NCI-H510A treated with DMSO at 0.1 percent for 48 hours (cell line): ENCODE results near the gene MGAT4B.
A peak's percentile ranks its signal among the peaks of the same experiment; 100 is the strongest.

ENCODE experiments used
- DNase-seq: peaks from one replicate; lab custom pipeline; 2025; lab: John Stamatoyannopoulos, UW

Gene MGAT4B

DNA sequence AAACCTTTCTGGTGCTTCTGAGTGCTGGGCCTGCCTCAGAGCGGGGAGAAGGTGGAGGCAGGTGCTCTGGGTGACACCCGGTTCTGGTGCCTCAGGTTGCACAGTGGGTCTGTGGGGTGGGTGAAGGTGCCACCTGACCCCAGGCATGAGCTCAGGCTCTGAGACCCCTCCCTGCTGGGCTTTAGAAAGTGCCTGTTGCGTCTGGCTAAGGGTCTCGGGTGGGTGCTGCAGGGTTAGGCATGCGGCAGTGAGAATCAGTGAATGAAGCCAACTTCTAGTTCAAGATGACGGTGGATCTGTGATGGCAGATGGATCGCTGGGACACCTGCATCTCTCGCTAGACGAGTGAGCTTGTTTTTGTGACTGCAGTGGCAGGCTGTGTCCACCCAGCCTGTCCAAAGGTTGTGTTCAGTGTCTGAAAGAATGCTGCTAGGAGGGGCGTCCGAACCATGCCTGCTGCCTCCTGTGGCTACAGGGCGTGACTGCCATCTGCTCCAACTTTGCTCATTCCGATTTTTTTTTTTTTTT lies 19.1 kb upstream of the MGAT4B start:
- DNase-seq: no peak

DNA sequence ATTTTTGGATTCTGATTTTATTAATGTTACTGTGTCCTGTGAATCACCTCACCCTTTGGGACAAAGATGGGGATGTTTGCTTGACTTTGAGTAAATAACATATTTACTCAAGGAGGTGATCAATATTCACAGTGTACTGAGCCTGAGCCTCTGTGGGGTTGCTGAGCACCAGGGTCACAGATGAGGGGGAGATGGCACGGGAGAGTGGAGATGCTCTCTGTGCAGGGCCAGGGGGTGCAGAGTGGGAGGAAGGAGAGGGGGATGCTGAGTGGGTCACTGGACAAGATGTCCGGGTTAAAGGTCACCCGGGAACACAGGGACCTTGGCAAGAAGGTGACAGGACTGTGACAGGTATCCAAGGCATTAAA lies 18.1 kb upstream of the MGAT4B start:
- no peak for DNase-seq

DNA sequence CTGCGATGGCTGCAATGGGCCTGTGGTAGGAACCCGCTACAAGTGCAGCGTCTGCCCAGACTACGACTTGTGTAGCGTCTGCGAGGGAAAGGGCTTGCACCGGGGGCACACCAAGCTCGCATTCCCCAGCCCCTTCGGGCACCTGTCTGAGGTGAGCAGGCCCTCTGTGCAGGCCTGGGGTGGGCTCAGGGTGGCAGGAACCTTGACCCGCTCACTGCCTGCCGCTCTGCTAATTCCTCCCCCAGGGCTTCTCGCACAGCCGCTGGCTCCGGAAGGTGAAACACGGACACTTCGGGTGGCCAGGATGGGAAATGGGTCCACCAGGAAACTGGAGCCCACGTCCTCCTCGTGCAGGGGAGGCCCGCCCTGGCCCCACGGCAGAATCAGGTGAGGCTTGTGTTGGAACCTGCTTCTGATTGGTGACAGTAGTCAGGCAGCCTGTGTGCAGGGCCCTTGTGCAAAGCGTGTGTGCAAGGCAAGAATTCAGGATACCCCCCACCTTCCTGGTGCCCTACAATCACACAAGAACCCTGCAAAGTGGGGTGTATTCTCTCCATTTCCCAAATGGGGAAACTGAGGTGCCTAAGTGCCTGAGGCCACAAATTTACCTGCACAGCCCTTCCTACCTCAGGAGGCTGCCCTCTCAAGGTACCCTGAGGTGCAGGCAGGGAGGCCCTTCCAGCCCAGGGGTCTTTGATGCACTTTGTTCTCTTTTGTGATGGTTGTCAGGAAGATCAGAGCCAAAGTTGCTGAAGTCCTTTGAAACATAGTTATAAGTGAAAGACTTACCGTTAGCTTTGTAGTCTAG lies 17.5 kb upstream of the MGAT4B start:
- no peak for DNase-seq

DNA sequence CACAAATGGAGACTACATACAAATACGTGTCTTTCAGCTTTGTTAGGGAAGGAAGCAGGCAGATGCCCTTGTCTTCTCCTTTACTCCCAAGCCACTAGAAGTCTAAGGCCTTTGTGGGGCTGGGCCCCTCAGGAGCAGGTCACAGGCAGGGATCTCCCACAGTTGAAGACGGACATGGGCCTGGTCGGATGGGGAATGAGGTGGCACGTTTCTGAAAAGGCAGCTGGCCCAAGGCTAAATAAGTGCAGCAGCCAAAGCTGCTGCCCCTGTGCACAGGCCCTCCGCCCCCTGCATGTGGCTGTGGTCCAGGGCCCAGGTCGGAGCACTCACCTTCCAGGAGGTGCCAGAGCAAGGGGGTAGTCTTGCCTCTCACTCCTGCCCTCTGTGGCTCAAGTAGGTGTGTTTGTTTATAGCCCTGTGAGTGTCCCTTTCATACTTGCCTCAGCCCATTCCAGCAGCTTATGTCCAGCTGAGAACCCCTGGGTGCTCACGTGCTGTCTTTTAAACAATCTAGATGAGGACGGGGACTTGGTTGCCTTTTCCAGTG lies 15.9 kb upstream of the MGAT4B start:
- no peak for DNase-seq

DNA sequence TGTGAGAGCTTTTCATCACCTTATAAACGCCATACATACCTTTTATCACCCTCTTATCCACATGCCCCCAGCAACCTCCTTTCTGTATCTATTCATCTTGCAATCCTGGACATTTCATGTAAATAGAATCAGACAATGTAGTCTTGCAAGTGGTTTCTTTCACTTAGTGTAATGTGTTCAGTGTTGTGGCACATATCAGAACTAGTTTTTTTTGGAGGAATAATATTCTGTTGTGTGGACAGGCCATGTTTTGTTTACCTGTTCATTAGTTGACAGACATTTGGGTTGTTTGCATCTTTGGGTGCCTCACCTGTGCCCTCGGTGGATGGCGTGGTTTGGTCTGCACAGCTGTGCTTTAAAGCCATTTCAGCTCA lies 15.4 kb upstream of the MGAT4B start:
- no peak for DNase-seq

DNA sequence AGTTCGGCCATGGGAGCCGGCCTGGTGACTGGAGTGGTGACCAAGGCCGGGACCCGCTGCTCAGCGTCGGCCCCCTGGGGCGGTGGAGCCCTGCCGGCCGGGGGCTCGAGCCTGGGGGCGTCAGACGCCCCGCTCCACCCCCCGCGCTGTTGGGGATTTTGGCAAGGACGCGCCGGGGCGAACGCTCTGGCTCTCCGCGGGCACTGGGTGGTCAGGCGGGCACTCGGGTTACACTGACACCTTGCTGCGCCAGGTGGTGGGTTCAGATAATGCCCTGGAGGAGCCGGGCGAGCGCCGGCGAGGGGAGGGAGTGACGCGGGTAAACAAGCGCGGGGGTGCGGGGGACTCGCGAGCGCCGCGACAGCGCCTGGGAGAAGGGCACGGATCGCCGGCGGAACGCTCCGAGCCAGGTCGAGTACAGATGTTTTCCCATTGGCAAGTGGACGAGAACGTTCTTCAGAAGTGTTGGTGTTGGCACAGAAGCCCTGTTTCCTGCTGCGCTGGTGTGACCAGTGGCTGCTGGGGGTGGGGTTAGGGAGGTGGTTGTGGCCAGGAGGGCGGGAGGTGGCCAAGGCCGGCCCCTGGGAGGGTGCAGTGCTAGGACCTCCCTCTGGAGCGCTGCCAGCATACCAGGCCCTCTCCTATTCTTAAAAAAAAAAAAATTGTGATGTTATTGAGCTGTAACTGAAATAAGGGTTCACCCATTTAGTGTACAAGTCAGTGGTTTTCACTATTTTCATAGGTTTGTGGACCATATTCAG lies 14.8 kb upstream of the MGAT4B start:
- peak; percentile 60 for DNase-seq

DNA sequence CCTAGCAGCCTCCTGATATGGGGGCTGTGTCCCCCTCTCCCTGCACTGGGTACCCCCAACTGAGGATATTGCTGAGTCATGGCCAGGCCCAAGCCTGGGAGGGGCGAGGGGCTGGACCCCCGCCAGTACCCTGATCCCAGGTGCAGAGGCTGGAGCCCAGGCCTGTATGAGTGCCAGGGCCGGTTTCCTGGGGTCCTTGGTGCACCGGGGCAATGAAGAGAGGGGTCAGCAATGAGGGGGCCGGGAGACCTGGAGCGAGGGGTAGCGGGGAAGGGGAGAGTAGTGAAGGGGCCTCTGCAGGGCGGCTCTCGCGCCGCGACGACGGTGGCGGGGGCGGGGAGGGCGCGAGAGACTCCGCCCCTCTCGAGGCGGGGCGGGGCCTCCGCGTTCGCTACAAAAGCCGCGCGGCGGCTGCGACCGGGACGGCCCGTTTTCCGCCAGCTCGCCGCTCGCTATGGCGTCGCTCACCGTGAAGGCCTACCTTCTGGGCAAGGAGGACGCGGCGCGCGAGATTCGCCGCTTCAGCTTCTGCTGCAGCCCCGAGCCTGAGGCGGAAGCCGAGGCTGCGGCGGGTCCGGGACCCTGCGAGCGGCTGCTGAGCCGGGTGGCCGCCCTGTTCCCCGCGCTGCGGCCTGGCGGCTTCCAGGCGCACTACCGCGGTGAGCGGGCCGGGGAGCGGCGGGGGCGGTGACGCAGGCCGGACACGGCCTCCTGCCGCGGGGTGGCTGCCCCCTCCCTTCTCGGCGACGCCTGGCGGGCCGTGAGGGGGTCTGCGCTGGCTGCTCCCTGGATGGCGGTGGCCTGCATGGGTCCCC lies 14.0 kb upstream of the MGAT4B start, which contains the start of gene SQSTM1:
Gene SQSTM1, plus strand, starts transcription at position 423 of the 815 bp plus-strand sequence. Its CDS starts 32 bp downstream, at position 455.
- peak; percentile 31 for DNase-seq

DNA sequence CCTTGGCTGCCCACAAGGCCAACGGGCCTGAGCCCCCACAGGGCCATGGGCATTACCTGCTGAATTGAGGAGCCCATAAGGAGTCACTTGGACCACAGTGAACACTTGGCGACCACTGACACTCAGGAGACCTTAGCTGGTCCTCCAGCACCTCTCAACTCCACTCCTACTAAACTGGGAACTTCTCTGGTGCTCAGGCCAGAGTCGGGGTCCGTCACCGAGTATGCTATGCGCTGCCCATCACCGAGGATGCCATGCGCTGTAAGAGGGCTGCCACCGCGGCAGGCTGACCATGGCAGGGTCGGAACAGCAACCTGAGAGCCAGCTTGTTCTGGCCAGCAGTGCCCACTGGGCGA lies 13.4 kb upstream of the MGAT4B start:
- no peak for DNase-seq

DNA sequence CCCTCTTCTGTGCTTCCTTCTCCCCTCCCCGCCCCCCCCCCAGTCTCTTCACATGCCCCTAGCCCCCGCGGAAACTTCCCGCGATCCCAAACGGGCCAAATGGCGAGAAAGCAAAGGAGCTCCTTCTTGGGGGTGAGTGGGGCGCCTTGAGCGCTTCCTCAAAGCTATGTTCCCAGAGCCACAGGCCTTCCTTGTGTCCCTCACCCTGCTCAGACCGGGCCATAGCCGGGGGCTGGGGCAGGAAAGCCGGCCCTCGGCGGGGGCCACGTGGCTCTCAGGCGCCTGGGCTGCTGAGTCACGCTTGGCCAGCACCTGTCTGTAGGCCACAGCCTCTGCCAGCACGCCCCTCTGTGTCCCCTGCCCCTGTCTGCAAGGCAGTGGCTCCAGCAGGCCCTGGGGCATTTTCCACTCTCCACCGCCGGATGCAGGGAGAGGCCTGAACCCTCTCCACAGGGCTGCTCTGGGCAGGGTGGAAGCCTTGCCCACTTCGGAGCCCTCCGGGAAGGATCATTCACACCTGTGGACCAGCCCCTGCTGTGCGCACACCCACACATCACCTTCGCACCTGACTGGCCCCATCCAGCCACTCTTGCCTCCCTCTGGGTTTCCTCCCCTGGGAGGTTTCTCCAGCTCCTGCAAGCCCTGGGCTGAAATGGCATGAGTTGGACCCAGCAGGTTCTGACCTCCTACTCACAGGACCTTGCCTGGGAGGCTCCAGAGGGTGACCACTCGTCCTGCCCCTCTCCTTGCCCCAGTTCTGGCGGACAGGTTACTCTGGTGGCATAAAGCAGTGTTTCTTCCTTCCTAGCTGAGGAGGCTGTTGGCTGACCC lies 12.8 kb upstream of the MGAT4B start:
- peak; percentile 44 for DNase-seq

DNA sequence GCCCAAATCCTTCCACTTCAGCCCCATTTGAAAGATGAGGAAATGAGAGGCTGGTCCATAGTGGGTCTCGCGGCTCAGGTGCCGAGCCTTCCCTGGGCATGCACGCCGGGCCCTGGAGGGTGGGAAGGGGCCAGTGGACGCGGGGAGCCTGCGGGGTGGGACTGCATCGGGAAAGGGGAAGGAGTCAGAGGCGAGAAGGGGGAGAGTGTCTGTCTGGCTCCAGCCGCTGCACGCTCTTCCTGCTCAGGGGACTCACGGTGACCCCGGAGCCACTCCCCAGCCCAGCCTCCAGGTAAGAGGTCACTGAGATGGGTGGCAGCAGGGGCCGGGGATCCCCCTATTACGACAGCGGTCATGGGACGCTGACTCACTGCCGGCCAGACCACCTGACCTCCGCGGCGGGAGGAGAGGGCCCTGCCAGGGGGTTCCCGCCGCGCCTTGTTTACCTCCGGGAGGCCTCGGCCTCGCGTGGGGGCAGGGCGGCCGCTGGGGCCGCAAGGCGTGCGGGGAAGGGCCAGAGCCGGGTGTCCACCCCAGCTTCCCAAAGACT lies 12.2 kb upstream of the MGAT4B start:
- DNase-seq: peak; percentile 29

DNA sequence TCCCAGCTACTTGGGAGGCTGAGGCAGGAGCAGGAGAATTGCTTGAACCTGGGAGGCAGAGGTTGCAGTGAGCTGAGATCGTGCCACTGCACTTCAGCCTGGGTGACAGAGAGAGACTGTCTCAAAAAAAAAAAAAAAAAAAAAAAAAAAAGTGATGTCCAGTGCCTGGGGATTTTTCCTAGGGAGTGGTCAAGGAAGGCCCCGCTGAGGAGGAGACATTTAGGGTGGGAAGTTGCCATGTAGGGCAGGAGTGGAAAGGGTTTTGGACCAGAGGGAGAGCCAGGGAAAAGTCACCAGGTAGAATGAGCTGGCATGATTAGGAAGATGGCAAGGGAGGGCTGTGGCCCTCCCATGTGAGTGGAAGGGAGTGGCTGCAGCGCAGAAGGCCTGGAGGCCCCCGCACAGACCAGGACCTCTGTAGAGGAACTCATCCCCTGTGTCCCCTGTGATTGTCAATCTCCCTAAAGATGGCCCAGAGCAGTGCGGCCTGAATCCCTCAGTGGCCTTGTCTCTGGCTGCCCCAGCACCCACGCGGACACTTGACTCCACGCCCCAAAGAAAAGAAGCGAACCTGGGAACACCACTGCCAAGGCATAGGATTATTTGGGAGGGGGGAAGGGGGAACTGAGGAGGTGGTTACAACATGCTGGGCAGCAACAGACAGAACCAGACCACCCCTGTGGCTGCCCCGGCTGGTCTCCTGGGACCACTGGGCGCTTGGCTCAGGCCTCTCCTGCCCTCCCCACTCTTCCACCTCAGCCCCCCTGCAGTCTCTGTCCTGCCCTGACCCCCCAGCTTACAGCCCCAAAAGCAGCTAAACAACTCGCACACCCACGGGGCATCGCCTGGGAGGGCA lies 11.5 kb upstream of the MGAT4B start:
- DNase-seq: no peak

DNA sequence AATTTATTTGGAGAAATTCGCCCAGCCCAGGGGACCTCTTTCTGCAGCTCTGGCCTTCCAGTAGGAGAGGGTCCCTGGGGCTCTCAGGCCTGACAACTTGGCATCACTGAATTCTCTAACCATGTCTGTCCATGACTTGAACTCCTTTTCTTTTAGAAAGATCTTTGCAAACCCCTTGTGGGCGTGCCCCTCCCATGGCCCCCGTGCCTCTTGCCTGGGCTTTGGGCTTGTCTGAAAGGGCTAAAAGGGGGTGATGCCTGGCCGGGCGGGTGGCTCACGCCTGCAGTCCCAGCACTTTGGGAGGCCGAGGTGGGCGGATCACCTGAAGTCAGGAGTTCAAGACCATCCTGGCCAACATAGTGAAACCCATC lies 10.8 kb upstream of the MGAT4B start:
- DNase-seq: no peak

DNA sequence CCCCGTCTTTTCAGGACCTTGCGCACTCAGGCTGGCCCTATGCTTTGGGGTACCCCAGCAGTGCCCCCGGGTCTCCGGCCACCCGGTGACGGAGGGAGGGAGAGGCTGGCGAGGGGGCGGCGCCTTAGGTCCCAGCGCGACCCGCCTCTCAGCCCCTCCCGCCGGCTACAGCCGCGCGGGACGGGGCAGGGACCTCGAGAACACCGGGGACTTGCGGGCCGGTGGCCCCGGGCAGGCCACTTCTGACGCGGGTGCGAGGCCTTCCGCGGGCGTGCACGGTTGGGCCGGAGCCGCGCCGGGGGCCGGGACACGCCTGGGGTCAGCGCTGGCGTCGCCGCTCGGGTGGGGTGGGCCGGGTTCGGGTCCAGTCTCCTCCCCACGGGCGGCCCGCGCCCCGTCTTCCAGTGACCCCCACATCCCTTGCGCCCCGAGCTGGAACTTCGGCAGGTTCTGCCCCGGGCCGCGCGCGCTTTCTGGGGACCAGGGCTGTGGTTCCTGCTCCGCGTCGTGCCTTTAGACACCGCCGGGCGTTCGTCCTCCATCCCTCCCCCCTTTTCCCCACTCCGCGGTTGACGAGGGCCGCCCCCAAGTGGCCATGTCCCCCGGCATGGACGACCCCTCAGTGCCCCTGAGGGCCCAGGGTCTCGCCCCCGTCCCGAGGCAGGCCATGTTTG lies 10.3 kb upstream of the MGAT4B start:
- no peak for DNase-seq

DNA sequence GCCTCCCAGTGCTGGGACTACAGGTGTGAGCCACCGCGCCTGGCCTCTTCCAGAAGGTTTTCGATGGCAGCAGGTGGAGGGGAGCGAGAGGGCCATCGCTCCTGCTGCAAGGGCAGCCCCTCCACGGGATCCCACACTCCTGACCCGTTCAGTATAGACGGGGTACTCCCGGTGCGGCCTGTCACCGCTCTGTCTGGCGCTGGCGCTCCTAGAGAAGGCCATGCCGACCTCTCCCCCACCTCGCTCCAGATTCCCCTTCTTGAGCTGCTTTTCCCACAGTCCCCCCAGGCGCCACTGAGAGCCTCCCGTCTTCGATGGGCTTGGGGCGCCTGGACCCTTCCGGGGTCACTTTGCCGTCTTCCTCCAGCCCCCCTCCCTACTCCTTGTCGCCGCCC lies 9.7 kb upstream of the MGAT4B start:
- DNase-seq: no peak

DNA sequence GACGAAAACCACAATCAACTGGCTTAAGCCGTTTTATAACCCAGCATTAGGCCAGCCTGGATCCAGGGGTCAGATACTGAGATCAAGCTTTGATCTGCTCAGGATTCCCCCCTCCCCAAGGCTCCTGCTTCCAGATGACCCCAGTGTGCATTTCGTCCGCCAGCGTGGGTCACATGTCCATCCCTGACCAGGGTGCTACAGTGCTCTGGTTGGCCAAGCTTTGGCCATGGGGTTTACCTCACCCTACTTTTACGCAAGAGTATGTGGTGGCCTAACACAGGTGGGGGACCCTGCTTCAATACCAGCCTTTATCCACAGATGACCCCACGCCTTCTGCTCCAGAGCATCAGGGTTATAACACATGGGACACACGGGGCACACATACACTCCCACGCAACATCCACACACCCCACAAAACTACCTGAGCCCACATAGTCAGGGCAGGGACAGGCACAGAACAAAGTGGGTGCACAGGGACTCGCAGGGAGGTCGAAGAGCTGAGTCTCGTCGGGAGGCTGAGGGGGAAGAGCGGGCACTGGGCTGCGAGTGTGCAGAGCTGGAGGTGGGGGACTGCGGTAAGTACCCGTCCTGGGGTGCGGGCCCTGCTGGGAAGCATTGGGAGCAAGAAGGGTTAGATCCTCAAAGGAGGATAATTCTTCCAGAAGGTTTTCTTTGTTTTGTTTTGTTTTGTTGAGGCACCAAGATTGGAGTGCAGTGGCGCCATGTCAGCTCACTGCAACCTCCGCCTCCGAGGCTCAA lies 9.0 kb upstream of the MGAT4B start:
- no peak for DNase-seq

DNA sequence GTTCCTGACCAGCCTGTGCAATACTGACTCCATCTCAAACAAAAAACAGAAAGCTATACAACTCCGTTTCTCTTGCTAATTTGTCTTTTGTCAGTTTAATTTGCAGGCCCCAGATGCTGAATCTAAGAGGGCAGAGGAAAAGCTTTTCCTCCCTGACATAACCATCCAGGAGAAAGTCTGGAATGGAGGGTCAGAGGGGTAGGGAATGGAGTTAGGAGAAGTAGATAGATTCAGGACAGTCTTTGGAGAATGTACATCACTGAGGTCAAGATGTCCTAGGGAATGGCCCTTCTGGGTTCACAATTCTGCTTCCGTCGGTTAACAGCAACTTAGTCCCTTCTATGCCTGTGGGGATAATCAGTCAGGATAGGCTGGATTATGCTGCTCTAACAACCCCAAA lies 7.4 kb upstream of the MGAT4B start:
- no peak for DNase-seq

DNA sequence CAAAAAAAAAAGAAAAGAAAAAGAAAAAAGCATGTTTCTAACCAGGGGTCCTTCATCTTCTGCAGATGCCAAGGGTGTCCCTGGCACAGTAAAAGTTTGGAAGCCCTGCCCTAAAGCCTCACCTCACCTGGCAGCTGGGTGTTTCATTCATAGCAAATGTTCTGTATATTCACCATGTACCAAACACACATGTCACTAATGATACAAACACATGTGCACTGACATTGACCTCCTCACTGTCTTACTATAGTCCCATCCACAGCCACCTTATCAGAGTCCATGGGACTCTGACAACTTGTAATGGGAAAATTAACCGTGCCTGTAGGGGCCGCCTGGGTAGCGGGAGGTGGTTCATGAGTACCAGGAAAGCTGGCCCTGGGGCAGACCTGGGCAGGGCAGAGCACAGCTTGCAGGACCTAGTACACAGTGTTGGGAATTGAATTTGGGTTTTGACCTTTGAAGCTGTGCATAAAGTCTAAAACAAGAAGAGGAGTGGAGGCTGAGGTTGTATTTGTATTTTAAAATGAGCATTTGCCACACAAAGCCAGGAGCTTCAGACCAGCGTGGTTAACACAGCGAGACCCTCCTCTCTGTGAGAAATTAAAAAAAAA lies 6.4 kb upstream of the MGAT4B start:
- DNase-seq: no peak

DNA sequence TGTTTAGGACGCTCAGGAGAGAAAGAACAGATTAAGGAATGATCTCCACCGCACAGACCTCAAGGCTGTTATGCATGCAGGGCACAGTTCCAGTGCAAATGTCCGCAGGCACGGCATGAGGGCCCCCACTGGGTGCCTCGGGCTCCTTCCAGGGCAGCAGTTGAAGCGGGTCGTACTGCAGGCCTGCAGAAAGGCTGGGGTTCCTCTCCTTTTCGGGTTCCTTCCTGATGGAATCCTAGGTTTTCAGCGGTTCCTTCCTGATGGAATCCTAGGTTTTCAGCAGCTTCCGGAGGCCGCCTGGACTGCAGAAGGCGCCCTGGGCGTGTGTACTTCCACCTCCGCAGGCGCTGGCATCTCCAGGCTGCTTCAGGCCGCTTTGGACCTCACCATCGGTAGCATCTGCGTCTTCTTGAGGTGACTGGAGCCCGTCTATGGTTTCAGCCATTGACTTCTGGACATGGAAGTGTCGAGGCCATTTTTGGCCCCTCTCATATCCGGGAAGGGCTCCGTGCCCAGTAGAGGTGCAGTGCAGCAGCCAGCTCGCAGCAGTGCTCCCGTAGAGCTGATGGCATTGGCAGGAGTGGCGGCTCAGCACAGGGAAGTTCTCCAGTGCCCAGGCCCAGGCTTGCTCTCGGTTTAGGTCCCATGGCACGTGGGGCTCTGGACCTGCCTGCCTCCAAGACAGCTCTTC lies 5.6 kb upstream of the MGAT4B start:
- DNase-seq: no peak
